ENCODE data around the gene ZBTB7C. TPM values are rescaled to one million over a fixed set of nuclear protein-coding genes. Genes with fewer than 3 reads are reported as not detected.

ZBTB7C gene
- total RNA-seq, 2 donors from 2014 or later = not detected

GRCh38 chr18:47992266-47992665 is 416.9 kb downstream of the ZBTB7C start:
- H3K36me3 Mint-ChIP-seq = no peaks in the 10 kb centered on the region
- no peak overlapping the region for H3K4me3 Mint-ChIP-seq
- peaks cover 0 to 6% of the 10 kb centered on the region in 2 donors for H3K27me3 Mint-ChIP-seq
- no peak overlapping the region for H3K27ac Mint-ChIP-seq
- no peak for ATAC-seq
- no peak for DNase-seq (ENCODE audit: low spot score)
- no peaks in the 10 kb centered on the region for H3K9me3 Mint-ChIP-seq
- no peaks in the 10 kb centered on the region for H3K4me1 Mint-ChIP-seq (ENCODE audit: low read depth in 2 of 2)

GRCh38 chr18:47990981-47991380 is 418.2 kb downstream of the ZBTB7C start:
- Mint-ChIP-seq H3K4me3 (no peak overlapping the region), H3K27ac (no peak overlapping the region), H3K36me3 (no peaks in the 10 kb centered on the region), H3K4me1 (ENCODE audit: low read depth in 2 of 2) (no peaks in the 10 kb centered on the region), H3K9me3 (no peaks in the 10 kb centered on the region), H3K27me3 (peaks cover 0 to 6% of the 10 kb centered on the region in 2 donors)
- DNase-seq (ENCODE audit: low spot score) = no peak
- ATAC-seq = no peak

DNA sequence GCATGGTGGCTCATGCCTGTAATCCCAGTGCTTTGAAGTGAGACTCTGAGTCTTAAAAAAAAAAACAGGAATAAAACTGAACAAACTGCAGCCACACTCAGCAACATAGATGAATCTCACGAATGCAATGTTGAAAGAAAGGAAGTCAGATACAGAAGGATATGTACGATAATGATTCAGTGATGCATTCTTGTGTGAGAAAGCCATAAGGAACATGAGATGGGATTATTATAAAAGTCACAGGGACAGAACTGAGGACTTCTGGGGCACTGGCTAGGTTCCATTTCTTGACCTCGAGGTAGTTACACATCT is 421.8 kb downstream of the ZBTB7C start:
- ATAC-seq (no peak), DNase-seq (ENCODE audit: low spot score) (no peak)
- Mint-ChIP-seq H3K9me3 (no peaks in the 10 kb centered on the region), H3K4me1 (ENCODE audit: low read depth in 2 of 2) (no peaks in the 10 kb centered on the region), H3K27ac (no peak overlapping the region), H3K4me3 (no peak overlapping the region), H3K27me3 (peaks cover 0 to 6% of the 10 kb centered on the region in 2 donors), H3K36me3 (no peaks in the 10 kb centered on the region)

DNA sequence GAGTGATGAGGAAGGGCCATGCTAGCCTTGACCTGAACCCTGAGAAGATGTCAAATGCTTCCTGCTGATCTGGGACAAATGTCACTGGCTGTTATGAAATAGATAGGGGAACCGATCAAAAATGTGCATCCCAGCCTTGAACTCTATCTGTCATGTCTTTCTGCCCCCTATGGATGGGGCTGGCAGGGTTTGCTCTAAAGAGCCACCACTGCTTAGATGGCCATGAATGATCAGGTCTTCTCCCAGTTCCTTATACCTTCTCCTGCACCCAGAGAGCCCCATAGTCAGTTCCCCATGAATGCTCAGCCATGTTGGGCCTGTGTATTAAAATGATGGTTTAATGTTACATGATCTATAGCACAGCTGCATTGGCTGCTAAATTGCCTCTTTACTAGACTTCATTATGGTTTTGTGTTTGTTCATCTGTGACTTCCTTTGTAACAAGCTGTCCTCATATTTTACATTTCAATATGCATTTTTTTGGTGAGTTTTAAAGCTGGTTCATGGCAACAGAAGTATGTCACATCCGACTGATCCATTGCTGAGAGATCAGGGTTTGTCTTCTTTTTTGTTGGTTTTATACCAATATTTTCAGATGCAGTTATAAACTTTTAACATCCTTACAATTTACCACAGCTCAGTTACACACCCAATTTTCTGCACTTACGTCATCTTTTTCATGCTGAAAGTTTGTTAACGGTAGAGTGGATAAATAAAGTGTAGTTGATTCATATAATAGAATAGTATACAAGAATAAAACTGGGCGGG is 422.4 kb downstream of the ZBTB7C start:
- peaks cover 0 to 6% of the 10 kb centered on the region in 2 donors for H3K27me3 Mint-ChIP-seq
- H3K4me1 Mint-ChIP-seq (ENCODE audit: low read depth in 2 of 2) = no peaks in the 10 kb centered on the region
- no peaks in the 10 kb centered on the region for H3K9me3 Mint-ChIP-seq
- H3K4me3 Mint-ChIP-seq = no peak overlapping the region
- no peak overlapping the region for H3K27ac Mint-ChIP-seq
- DNase-seq (ENCODE audit: low spot score) (no peak), ATAC-seq (no peak)
- H3K36me3 Mint-ChIP-seq = no peaks in the 10 kb centered on the region

GRCh38 chr18:47985866-47986265 is 423.3 kb downstream of the ZBTB7C start:
- Mint-ChIP-seq H3K36me3 (no peaks in the 10 kb centered on the region), H3K9me3 (no peaks in the 10 kb centered on the region), H3K4me1 (ENCODE audit: low read depth in 2 of 2) (no peaks in the 10 kb centered on the region), H3K27me3 (peaks cover 0 to 6% of the 10 kb centered on the region in 2 donors), H3K4me3 (no peak overlapping the region), H3K27ac (no peak overlapping the region)
- DNase-seq (ENCODE audit: low spot score) (no peak), ATAC-seq (no peak)

- ATAC-seq (no peak), DNase-seq (ENCODE audit: low spot score) (no peak)
- H3K9me3 Mint-ChIP-seq = no peaks in the 10 kb centered on the region
- H3K36me3 Mint-ChIP-seq = no peaks in the 10 kb centered on the region
- no peak overlapping the region for H3K27ac Mint-ChIP-seq
- no peaks in the 10 kb centered on the region for H3K4me1 Mint-ChIP-seq (ENCODE audit: low read depth in 2 of 2)
- H3K4me3 Mint-ChIP-seq = no peak overlapping the region
- H3K27me3 Mint-ChIP-seq = peaks cover 2 to 6% of the 10 kb centered on the region in 2 donors
These were observed 424.2 kb downstream of the ZBTB7C start for GRCh38 chr18:47984991-47985390.

DNA sequence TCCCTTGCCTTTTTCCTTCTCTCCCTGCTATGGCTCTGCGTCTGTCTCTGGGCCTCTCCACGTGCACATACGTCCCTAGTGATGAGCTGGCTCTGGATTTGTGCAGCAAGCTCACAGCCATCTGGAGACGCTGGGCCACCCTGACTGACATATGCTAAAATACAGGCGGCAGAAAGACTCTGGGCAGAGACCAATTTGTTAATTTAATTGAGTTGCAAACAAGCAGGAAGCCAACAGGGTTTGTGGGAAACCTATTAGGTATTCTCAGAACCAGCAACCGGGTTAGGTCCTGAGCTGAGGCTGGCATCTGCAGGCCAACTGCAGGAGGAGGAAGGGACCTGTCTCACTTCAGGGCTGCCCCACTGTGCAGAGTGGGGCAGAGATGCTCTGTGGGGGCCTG is 425.2 kb downstream of the ZBTB7C start:
- H3K9me3 Mint-ChIP-seq = no peaks in the 10 kb centered on the region
- no peaks in the 10 kb centered on the region for H3K36me3 Mint-ChIP-seq
- DNase-seq (ENCODE audit: low spot score) (no peak), ATAC-seq (no peak)
- H3K4me1 Mint-ChIP-seq (ENCODE audit: low read depth in 2 of 2) = no peaks in the 10 kb centered on the region
- no peak overlapping the region for H3K27ac Mint-ChIP-seq
- H3K27me3 Mint-ChIP-seq = peaks cover 0 to 4% of the 10 kb centered on the region in 2 donors
- H3K4me3 Mint-ChIP-seq = no peak overlapping the region

DNA sequence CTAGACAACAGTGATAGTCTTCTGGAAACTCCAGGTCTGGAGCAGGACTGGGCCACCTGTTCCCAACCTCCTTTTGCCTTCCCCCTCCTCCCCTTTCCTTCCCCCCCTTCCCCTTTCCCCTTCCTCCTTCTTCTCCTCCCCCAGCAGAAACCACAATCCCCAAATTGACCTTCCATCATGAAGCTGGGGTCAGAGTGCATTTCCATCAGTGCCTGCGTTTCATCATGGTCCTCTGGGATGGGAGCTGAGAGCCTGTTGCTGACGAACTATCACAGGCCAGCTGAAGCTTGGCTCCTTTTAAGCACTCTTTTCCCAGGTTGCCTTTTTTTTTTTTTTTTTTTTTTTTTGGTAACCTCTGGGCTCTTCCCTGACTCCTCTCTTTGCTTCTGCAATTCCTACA is 426.1 kb downstream of the ZBTB7C start:
- Mint-ChIP-seq H3K27me3 (peaks cover 0 to 4% of the 10 kb centered on the region in 2 donors), H3K36me3 (no peaks in the 10 kb centered on the region), H3K27ac (no peak overlapping the region), H3K9me3 (no peaks in the 10 kb centered on the region), H3K4me3 (no peak overlapping the region), H3K4me1 (ENCODE audit: low read depth in 2 of 2) (no peaks in the 10 kb centered on the region)
- DNase-seq (ENCODE audit: low spot score) (no peak), ATAC-seq (no peak)

DNA sequence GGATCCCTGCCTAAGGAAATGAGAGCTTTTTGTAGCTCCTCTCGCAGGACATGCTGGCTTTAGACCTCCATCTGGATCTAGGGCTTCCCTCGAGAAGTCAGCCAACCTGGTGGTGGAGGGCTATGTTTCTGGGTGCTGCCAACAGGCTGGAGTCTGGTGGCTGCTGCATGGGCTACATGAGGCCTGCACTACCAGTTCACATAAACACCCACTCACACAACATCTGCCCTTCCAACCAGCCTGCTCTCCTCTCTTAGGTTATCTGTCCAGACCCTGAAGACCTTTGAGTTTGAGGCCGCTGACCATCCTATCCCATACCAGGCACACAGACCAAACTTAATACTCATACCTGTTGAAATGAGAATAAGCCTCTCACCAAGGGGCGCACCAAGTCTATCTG is 427.4 kb downstream of the ZBTB7C start:
- ATAC-seq (no peak), DNase-seq (ENCODE audit: low spot score) (no peak)
- Mint-ChIP-seq H3K9me3 (no peaks in the 10 kb centered on the region), H3K4me1 (ENCODE audit: low read depth in 2 of 2) (no peaks in the 10 kb centered on the region), H3K4me3 (no peak overlapping the region), H3K27ac (no peak overlapping the region), H3K36me3 (no peaks in the 10 kb centered on the region), H3K27me3 (peaks cover 0 to 4% of the 10 kb centered on the region in 2 donors)

- DNase-seq (ENCODE audit: low spot score) (no peak), ATAC-seq (no peak)
- Mint-ChIP-seq H3K9me3 (no peaks in the 10 kb centered on the region), H3K27ac (no peak overlapping the region), H3K36me3 (no peaks in the 10 kb centered on the region), H3K27me3 (peaks cover 0 to 4% of the 10 kb centered on the region in 2 donors), H3K4me3 (no peak overlapping the region), H3K4me1 (ENCODE audit: low read depth in 2 of 2) (no peaks in the 10 kb centered on the region)
These were observed 427.9 kb downstream of the ZBTB7C start for GRCh38 chr18:47981320-47981719.

GRCh38 chr18:47979611-47980200 is 429.5 kb downstream of the ZBTB7C start:
- H3K9me3 Mint-ChIP-seq = no peaks in the 10 kb centered on the region
- no peak overlapping the region for H3K4me3 Mint-ChIP-seq
- H3K36me3 Mint-ChIP-seq = no peaks in the 10 kb centered on the region
- no peak overlapping the region for H3K27ac Mint-ChIP-seq
- DNase-seq (ENCODE audit: low spot score) (no peak), ATAC-seq (no peak)
- H3K4me1 Mint-ChIP-seq (ENCODE audit: low read depth in 2 of 2) = no peaks in the 10 kb centered on the region
- H3K27me3 Mint-ChIP-seq = peaks cover 0 to 8% of the 10 kb centered on the region in 2 donors

- Mint-ChIP-seq H3K36me3 (no peaks in the 10 kb centered on the region), H3K27ac (no peak overlapping the region), H3K4me3 (no peak overlapping the region), H3K9me3 (no peaks in the 10 kb centered on the region), H3K27me3 (peaks cover 7 to 14% of the 10 kb centered on the region in 2 donors), H3K4me1 (ENCODE audit: low read depth in 2 of 2) (no peaks in the 10 kb centered on the region)
- no peak for ATAC-seq
- no peak for DNase-seq (ENCODE audit: low spot score)
These were observed 430.6 kb downstream of the ZBTB7C start for GRCh38 chr18:47978603-47979002.

DNA sequence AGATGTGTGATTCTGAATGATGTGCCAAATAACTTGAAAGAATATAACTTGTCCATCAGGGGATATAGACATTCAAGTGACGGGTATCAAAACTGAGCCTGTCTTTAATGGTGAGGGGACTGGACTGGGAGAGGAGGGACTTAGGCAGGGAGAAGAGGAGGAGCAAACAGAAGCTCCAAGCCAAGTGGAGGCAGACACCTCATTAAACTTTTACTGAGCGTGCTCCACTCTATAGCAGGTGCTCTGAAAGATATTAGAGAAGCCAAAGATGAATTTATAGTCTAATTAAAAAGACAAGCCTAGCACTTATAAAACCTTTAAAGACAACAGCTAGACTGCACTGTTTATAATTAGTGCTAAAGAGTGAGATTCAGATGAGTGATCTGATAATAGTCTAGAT is 431.0 kb downstream of the ZBTB7C start:
- no peaks in the 10 kb centered on the region for H3K4me1 Mint-ChIP-seq (ENCODE audit: low read depth in 2 of 2)
- no peaks in the 10 kb centered on the region for H3K36me3 Mint-ChIP-seq
- H3K27me3 Mint-ChIP-seq = peaks cover 9 to 16% of the 10 kb centered on the region in 2 donors
- H3K4me3 Mint-ChIP-seq = no peak overlapping the region
- no peaks in the 10 kb centered on the region for H3K9me3 Mint-ChIP-seq
- DNase-seq (ENCODE audit: low spot score) = no peak
- no peak overlapping the region for H3K27ac Mint-ChIP-seq
- no peak for ATAC-seq

Measured in natural killer cell treated with Interleukin-12 subunit alpha and Interleukin-12 subunit beta and Interleukin-15 and Interleukin-18, amount 100 ng/mL, for 72 hours (primary cell).